Right atrium auricular region (tissue), 2 donors: ENCODE results near the gene CCNI. TPM values are rescaled to one million over a fixed set of nuclear protein-coding genes. Genes with fewer than 3 reads are reported as not detected.

ENCODE experiments used
- DNase-seq: peaks from one replicate; pipeline ENCODE4 v3.0.0-alpha.2; 2019; ENCODE audit warnings: low spot score
- H3K27ac ChIP-seq, 2 donors: fragments of 200-600 bp; sonication (generic); 1 replicate in 1 of 2; 2 replicates in 1 of 2; pipeline ENCODE4 v1.5.1; 2016 to 2019
- H3K27me3 ChIP-seq, 2 donors: fragments of 200-600 bp; sonication (generic); one replicate each; pipeline versions ENCODE4 v1.5.1 to v1.6.0; 2017 to 2019
- H3K36me3 ChIP-seq: fragments of 200-600 bp; sonication (generic); one replicate; pipeline ENCODE4 v1.5.1; 2016
- H3K4me1 ChIP-seq, 2 donors: fragments of 200-600 bp; sonication (generic); one replicate each; pipeline versions ENCODE4 v1.5.1 to v1.6.0; 2017 to 2019
- H3K4me3 ChIP-seq, 2 donors: fragments of 200-600 bp; sonication (generic); 1 replicate in 1 of 2; 2 replicates in 1 of 2; pipeline ENCODE4 v1.5.1; 2017 to 2019; ENCODE audit warnings: mild to moderate bottlenecking in 1 of 2, moderate library complexity in 1 of 2
- H3K9me3 ChIP-seq, 2 donors: fragments of 200-600 bp; sonication (generic); one replicate each; pipeline ENCODE4 v1.5.1; 2019
- CTCF ChIP-seq, 2 donors: fragments of 200-600 bp; sonication (generic); IDR thresholded peaks; one replicate each; pipeline ENCODE4 v1.5.1; 2019; ENCODE audit warnings: antibody characterized with exemption in 2 of 2
- total RNA-seq, 2 donors: library from RNA; depleted of rRNA; stranded (reverse); fragments of >200 nt; gene quantifications; one replicate each; pipeline ENCODE4 v1.1.0, GENCODE V29; 2016

Gene CCNI
- total RNA-seq, 2 donors from 2014 or later: 251 to 338 TPM

GRCh38 chr4:77012726-77013125 lies 63.1 kb downstream of the CCNI start:
- no peaks in the 10 kb centered on the region for H3K27me3 ChIP-seq
- H3K4me1 ChIP-seq: peaks cover 0 to 34% of the 10 kb centered on the region in 2 donors
- H3K27ac ChIP-seq: peak overlapping the region; percentile 29 to 35
- no peak for TF ChIP-seq CTCF (IDR thresholded peaks at IDR 0.05)
- H3K4me3 ChIP-seq: no peak overlapping the region
- no peaks in the 10 kb centered on the region for H3K9me3 ChIP-seq
- no peak for DNase-seq
- H3K36me3 ChIP-seq: peaks cover 6% of the 10 kb centered on the region

DNA sequence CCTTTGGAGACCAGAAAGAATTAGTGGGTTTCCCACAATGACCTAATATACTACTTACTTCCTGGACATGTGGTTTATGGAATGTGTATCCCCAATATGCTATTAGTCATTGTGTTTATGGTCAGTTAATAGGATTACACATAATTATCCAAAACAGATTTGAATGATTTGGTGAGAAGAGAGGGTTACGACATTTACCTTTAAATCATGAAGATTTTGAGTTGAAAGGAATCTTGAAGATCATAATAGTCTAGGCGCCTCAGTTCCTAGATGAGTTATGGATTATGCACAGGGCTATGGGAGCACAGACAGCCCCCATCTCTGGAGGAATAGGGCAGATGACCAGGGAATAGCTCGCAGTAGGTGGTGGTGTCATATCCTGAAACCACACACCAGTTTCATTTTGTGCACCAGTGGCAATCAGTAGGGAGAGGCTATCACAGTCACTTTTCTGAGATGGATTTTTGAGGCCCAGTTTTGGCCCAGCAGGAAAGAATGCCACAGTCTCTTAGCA lies 64.9 kb downstream of the CCNI start:
- H3K4me1 ChIP-seq: peaks cover 0 to 47% of the 10 kb centered on the region in 2 donors
- H3K36me3 ChIP-seq: peaks cover 7% of the 10 kb centered on the region
- no peak overlapping the region for H3K4me3 ChIP-seq
- H3K27me3 ChIP-seq: no peaks in the 10 kb centered on the region
- no peak overlapping the region for H3K27ac ChIP-seq
- TF ChIP-seq CTCF (IDR thresholded peaks at IDR 0.05): no peak
- DNase-seq: no peak
- no peaks in the 10 kb centered on the region for H3K9me3 ChIP-seq

GRCh38 chr4:77009511-77010115 lies 66.2 kb downstream of the CCNI start:
- H3K27me3 ChIP-seq: no peaks in the 10 kb centered on the region
- peaks cover 0 to 47% of the 10 kb centered on the region in 2 donors for H3K4me1 ChIP-seq
- no peak for TF ChIP-seq CTCF (IDR thresholded peaks at IDR 0.05)
- H3K36me3 ChIP-seq: peaks cover 8% of the 10 kb centered on the region
- no peaks in the 10 kb centered on the region for H3K9me3 ChIP-seq
- DNase-seq: no peak
- H3K4me3 ChIP-seq: no peak overlapping the region
- no peak overlapping the region for H3K27ac ChIP-seq

GRCh38 chr4:77007358-77008230 lies 68.2 kb downstream of the CCNI start:
- peak; percentile 66 for DNase-seq
- H3K27ac ChIP-seq: peak overlapping the region; percentile 44 to 52
- peaks cover 0 to 48% of the 10 kb centered on the region in 2 donors for H3K4me1 ChIP-seq
- H3K36me3 ChIP-seq: peaks cover 8% of the 10 kb centered on the region
- no peaks in the 10 kb centered on the region for H3K9me3 ChIP-seq
- H3K4me3 ChIP-seq: no peak overlapping the region
- H3K27me3 ChIP-seq: no peaks in the 10 kb centered on the region
- TF ChIP-seq CTCF (IDR thresholded peaks at IDR 0.05): no peak

DNA sequence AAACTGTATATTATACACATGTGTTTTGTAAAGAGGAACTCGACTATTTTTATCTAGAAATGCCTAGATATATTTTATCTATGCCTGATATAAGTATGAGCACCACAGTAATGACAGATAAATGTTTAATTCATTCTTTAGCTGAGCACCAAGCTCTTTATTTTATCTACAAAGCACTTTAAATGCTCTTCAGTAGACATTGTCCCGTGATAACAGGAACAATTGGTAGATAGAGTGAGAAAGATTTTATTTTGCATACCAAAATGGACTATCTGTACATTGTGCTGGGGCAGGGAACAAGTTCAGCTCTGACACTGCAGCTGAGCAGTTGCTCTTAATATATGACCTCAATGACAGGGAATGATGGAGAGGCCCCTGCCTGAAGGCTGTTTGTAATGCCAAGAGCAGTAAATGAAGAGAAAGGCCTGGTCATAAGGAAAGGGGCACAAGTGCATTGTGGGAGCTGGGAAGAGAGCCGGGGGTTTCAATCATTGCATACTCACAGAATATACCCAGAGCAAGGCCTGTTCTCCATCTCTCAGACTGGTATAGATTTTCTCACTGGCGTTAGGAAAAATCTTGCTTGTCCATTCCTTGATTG lies 68.9 kb downstream of the CCNI start:
- Histone ChIP-seq H3K9me3 (no peaks in the 10 kb centered on the region), H3K27ac (peak overlapping the region; percentile 44 to 52), H3K36me3 (peaks cover 8% of the 10 kb centered on the region), H3K27me3 (no peaks in the 10 kb centered on the region), H3K4me3 (no peak overlapping the region), H3K4me1 (peaks cover 0 to 48% of the 10 kb centered on the region in 2 donors)
- no peak for DNase-seq
- no peak for TF ChIP-seq CTCF (IDR thresholded peaks at IDR 0.05)
